GM10266 (cell line): Measurements from ENCODE around the gene VPS13D.

ENCODE experiments used
- DNase-seq: peaks from one replicate; pipeline ENCODE4 v3.0.0; 2012; ENCODE audit errors: extremely low spot score
- CTCF ChIP-seq: IDR thresholded peaks from 2 replicates; pipeline ENCODE4 v1.5.1; 2012; ENCODE audit warnings: mild to moderate bottlenecking, low read depth; ENCODE audit not compliant: control insufficient read depth, insufficient read depth; ENCODE audit errors: missing control alignments

The VPS13D gene

DNA sequence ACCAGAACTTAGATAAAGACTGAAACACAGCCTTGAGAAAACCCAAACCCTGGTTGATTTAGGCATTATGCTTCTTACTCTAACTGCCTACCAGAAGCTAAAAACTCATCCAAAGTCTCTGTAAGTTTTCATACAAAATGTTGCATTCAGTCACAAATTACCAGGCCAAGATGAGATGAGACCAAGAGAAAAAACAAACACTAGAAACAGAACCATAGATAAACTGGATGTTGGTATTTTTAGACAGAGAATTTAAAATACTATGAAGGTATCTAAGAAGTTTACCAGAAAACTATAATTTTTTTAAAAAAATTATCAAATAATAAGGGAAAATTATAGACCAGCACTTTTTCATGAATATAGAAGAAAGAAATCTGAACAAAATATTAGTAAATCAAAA is 180.5 kb downstream of the VPS13D start:
- DNase-seq = no peak
- no peak for TF ChIP-seq CTCF

- no peak for DNase-seq
- TF ChIP-seq CTCF = no peak
These were observed 181.3 kb downstream of the VPS13D start for GRCh38 chr1:12411098-12411497.

GRCh38 chr1:12411747-12412146 is 181.9 kb downstream of the VPS13D start:
- no peak for TF ChIP-seq CTCF

GRCh38 chr1:12412439-12412838 is 182.6 kb downstream of the VPS13D start:
- no peak for TF ChIP-seq CTCF
- DNase-seq = no peak

More at GRCh38 chr1:12411747-12412146, 181.9 kb downstream of the VPS13D start:
- DNase-seq = no peak

DNA sequence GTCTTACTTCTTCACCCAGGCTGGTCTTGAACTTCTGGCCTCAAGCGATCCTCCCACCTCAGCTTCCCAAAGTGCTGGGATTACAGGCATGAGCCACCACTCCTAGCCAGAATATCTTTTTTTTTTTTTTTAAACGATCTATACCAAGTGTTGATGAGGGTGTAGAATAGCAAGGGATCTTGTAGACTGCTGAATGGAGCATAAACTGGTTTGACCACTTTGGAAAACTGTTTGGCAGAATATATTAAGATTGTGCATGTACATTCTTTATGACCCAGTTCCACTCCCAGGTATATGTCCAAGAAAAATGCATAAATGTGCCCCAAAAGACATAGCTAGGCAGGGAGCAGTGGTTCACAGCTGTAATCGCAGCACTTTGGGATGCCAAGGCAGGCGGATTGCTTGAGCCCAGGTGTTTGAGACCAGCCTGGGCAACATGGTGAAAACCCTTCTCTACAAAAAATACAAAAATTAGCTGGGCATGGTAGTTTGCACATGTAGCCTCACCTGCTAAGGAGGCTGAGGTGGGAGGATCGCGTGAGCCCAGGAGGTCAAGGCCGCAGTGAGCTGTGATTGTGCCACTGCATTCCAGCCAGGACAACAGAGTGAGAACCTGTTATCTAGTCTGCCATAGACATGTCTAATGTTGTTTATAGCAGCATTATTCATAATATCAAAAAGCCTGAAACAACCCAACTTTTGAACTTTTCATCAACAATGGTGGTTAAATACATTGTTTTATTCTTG is 184.0 kb downstream of the VPS13D start:
- DNase-seq = no peak
- no peak for TF ChIP-seq CTCF

DNA sequence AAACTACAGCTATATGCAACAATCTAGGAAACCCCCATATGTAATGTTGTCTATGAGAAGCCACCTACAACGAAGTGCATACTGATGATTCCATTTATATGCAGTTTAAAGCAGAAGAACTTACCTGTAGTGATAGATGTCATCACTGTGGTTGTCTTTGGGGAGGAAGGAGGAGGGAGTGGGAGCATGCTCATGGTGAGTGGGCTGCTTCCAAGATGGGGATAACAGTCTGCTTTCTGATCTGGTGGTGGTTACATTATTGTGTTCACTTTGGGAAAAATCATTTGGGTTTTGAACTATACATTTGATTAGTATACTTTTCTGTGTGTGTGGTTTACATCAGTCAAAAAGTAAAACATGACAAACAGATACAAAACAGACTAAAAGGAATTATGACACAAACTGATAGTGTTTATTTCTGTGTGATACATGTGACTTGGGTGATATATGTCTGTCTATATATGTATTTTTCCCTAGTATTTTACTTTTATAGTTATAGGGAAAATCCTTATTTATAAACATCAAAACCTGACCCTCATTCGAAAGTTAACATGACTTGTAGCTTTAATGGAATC is 184.7 kb downstream of the VPS13D start:
- TF ChIP-seq CTCF = no peak
- no peak for DNase-seq

DNA sequence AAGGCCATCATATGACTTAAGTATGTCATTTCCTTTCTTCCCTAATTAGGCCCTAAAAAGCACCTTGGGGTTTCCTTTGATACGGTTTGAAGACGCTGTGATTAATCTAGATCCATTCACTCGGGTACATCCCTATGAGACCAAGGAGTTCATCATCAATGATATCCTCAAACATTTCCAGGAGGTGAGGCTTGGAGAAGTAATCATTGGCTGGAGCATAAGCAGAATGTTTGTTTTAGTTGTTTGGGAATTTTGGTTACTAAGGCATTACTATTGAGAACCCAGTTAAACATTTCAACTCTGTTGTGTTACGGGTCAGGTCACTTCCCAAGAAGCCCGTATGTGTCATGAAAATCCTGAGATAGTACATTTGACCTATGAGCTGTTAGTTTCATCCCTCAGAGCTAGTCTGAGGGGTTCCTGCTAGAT is 185.2 kb downstream of the VPS13D start:
- no peak for TF ChIP-seq CTCF
- DNase-seq = no peak
